Hair follicular keratinocyte (primary cell): ENCODE results near the gene LIPM. TPM values are rescaled to one million over a fixed set of nuclear protein-coding genes. Genes with fewer than 3 reads are reported as not detected.

Experiments used
- total RNA-seq: library from RNA; depleted of rRNA; stranded (reverse); fragments of >200 nt; gene quantifications from 2 replicates; pipeline ENCODE4 v1.2.3, GENCODE V29; 2015

The LIPM gene
- not detected in 2 replicates for total RNA-seq

GRCh38 chr10:88802523-88803285, at the start of gene LIPM:
LIPM (plus strand) TSS chr10:88802730; CDS start chr10:88802897, 167 bp downstream.

GRCh38 chr10:88759366-88760101, 43.0 kb upstream of the LIPM start, which contains the start of gene LIPN:
LIPN (plus strand) TSS chr10:88760020; CDS start chr10:88761406, 1,386 bp downstream.

GRCh38 chr10:88851706-88852105, 49.2 kb downstream of the LIPM start, which contains the start of gene ANKRD22:
ANKRD22 (minus strand) TSS chr10:88851844; CDS start chr10:88851607, 237 bp downstream.

Other genes starting within 250 kb of the LIPM start
- 9.3 and 16.3 TPM in 2 replicates for gene RNLS, start 219.4 kb upstream of the LIPM start, total RNA-seq
- gene LIPJ, start 216.0 kb upstream of the LIPM start, total RNA-seq, result not detected in 2 replicates
- gene LIPF, start 138.3 kb upstream of the LIPM start, total RNA-seq, result not detected in 2 replicates
- not detected in 2 replicates for gene LIPK, start 96.5 kb upstream of the LIPM start, total RNA-seq
- not detected in 2 replicates for gene LIPN, start 42.7 kb upstream of the LIPM start, total RNA-seq
- gene ANKRD22, start 49.1 kb downstream of the LIPM start, total RNA-seq, result 0.31 and 0.42 TPM in 2 replicates
- 4.9 and 5.2 TPM in 2 replicates for gene STAMBPL1, start 77.5 kb downstream of the LIPM start, total RNA-seq
- 19.4 and 22.3 TPM in 2 replicates for gene ACTA2, start 150.0 kb downstream of the LIPM start, total RNA-seq
- gene FAS, start 188.1 kb downstream of the LIPM start, total RNA-seq, result 24.7 and 25.5 TPM in 2 replicates